Upper lobe of left lung (tissue), 6 donors: ENCODE results near the gene PLA2G2C. TPM values are rescaled to one million over a fixed set of nuclear protein-coding genes. Genes with fewer than 3 reads are reported as not detected.

Experiments
- ATAC-seq, 2 donors: fragments of 200-7000 bp; cut with Tn5 transposase; one replicate each; pipeline ENCODE4 v1.9.1; 2022; ENCODE audit warnings: mild to moderate bottlenecking in 2 of 2, moderate library complexity in 2 of 2; ENCODE audit not compliant: low FRiP score in 2 of 2
- DNase-seq, 2 donors: peaks; one replicate each; pipeline ENCODE4 v3.0.0-alpha.2; 2019 to 2020
- H3K27ac ChIP-seq, 4 donors: fragments of 200-600 bp; sonication (generic); one replicate each; pipeline ENCODE4 v1.5.1; 2016 to 2019
- H3K27me3 ChIP-seq, 4 donors: fragments of 200-600 bp; sonication (generic); one replicate each; pipeline ENCODE4 v1.5.1; 2017 to 2019
- H3K36me3 ChIP-seq, 4 donors: fragments of 200-600 bp; sonication (generic); one replicate each; pipeline ENCODE4 v1.5.1; 2016 to 2019
- H3K4me1 ChIP-seq, 4 donors: fragments of 200-600 bp; sonication (generic); one replicate each; pipeline ENCODE4 v1.5.1; 2018 to 2019
- H3K4me3 ChIP-seq, 4 donors: fragments of 200-600 bp; sonication (generic); one replicate each; pipeline ENCODE4 v1.5.1; 2017 to 2019; ENCODE audit warnings: mild to moderate bottlenecking in 2 of 4, moderate library complexity in 1 of 4
- H3K9me3 ChIP-seq, 4 donors: fragments of 200-600 bp; sonication (generic); one replicate each; pipeline ENCODE4 v1.5.1; 2018 to 2019
- EP300 ChIP-seq, 4 donors: sonication (generic); formaldehyde crosslinking; IDR thresholded peaks; one replicate each; pipeline ENCODE4 v1.5.1; 2017; ENCODE audit warnings: antibody characterized with exemption in 4 of 4, control low read depth in 2 of 4
- POLR2A ChIP-seq, 4 donors: fragments of 450-650 bp; IDR thresholded peaks; one replicate each; pipeline ENCODE4 v1.5.1; 2016 to 2017; ENCODE audit warnings: antibody characterized with exemption in 4 of 4, mild to moderate bottlenecking in 2 of 4
- POLR2AphosphoS5 ChIP-seq, 2 donors: sonication (generic); formaldehyde crosslinking; IDR thresholded peaks; one replicate each; pipeline ENCODE4 v1.5.1; 2017; ENCODE audit warnings: antibody characterized with exemption in 2 of 2
- WGBS, 2 donors: methylation state at CpG; one replicate each; pipeline ENCODE4 v1.1.5; 2017 to 2018; 5-methylcytosine and 5-hydroxymethylcytosine counted together
- total RNA-seq, 6 donors: library from RNA; depleted of rRNA in 4 of 6; stranded (reverse); fragments of >200 nt in 4 of 6; gene quantifications; one replicate each; pipeline versions ENCODE4 v1.1.0 to v1.2.1, GENCODE V29; 2016 to 2021
- TF ChIP-seq, protein P1 (sequence below), 6 experiments: fragments of 450-650 bp in 4 of 6; fragments of 200-600 bp in 2 of 6; sonication (generic) in 2 of 6; IDR thresholded peaks; one replicate each; pipeline ENCODE4 v1.5.1; 2016 to 2019; ENCODE audit warnings: antibody characterized with exemption in 6 of 6
- donor health status: DM: no; HTN: no; CAD: no; lungs with moderate emphysema.
- donor health status: DM: no; HTN: yes; CAD: no; lungs with severe emphysema.

The PLA2G2C gene
- total RNA-seq, 6 donors from 2014 or later: 0.30 TPM; not detected in 5

DNA sequence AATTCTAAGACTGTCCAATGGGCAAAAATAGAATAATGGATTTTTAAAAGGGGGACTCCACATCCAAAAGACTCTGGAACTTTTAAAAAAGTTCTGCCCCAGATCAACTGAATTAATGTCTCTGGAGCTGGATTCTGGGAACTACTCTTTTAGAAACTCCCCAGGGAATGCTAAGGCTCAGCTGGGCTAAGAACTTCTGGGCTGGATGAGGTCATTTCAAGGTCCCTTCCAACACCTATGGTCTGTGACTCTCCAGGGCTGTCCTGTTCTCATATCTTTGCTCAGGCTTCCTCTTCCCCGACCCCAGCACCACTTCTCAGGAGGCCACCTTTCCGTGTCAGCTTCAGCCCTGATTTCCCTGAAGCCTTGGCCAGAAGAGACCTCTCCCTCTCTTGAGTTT, 13.5 kb upstream of the PLA2G2C start:
- 59 to 61% methylated on average over 2 of the region's 2 CpGs for WGBS, 2 donors
- no peak for DNase-seq
- peaks cover 0 to 6% (median 2%) of the 10 kb centered on the region in 4 donors for H3K4me1 ChIP-seq
- TF ChIP-seq POLR2A (IDR thresholded peaks at IDR 0.05) (no peak), EP300 (IDR thresholded peaks at IDR 0.05) (no peak), POLR2AphosphoS5 (IDR thresholded peaks at IDR 0.05) (no peak)
- TF ChIP-seq, protein P1, sequence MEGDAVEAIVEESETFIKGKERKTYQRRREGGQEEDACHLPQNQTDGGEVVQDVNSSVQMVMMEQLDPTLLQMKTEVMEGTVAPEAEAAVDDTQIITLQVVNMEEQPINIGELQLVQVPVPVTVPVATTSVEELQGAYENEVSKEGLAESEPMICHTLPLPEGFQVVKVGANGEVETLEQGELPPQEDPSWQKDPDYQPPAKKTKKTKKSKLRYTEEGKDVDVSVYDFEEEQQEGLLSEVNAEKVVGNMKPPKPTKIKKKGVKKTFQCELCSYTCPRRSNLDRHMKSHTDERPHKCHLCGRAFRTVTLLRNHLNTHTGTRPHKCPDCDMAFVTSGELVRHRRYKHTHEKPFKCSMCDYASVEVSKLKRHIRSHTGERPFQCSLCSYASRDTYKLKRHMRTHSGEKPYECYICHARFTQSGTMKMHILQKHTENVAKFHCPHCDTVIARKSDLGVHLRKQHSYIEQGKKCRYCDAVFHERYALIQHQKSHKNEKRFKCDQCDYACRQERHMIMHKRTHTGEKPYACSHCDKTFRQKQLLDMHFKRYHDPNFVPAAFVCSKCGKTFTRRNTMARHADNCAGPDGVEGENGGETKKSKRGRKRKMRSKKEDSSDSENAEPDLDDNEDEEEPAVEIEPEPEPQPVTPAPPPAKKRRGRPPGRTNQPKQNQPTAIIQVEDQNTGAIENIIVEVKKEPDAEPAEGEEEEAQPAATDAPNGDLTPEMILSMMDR (IDR thresholded peaks at IDR 0.05): no peak
- H3K9me3 ChIP-seq: no peaks in the 10 kb centered on the region
- no peak overlapping the region for H3K4me3 ChIP-seq
- ATAC-seq: no peak
- no peaks in the 10 kb centered on the region for H3K36me3 ChIP-seq
- H3K27me3 ChIP-seq: no peaks in the 10 kb centered on the region
- no peak overlapping the region for H3K27ac ChIP-seq

DNA sequence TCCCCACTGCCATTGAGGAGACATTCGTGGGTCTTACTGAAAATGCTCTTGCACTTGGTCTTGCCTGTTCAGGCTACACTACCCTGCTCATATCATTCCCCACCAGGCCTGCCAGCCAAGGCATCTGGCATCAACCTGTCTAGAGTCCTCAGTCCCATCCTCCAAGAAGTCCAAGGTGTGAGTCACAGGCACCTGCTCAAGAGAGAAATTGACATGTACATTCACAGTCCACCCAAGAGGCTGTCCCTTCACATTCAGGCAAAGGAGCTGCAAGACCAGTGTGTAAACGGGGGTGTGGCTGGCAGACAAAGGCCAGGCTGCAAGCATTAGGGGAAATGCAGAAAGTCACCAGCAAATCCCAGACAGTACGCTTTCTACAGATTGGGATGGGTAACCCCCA, 13.1 kb upstream of the PLA2G2C start:
- no peak overlapping the region for H3K4me3 ChIP-seq
- no peak for ATAC-seq
- DNase-seq: no peak

DNA sequence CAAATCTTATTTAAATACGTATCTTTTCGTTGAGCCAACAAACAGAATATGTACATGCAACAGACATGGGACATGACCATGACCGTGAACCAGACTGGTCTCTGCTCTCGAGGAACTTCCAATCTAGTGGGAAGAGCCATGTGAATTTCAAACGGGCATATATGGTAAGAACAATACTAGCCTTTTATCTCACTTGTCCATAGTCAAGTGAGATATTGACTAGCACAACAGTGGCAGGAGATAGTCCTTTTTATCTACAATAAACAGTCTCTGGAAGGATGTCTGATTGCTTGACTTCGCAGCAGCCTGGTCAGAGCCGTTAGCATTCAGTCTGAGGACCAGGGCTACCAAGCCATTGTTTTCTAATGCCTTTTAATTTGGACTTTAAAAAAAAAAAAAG, 12.6 kb upstream of the PLA2G2C start:
- Histone ChIP-seq H3K4me3 (no peak overlapping the region), H3K36me3 (no peaks in the 10 kb centered on the region), H3K4me1 (peaks cover 0 to 8% (median 2%) of the 10 kb centered on the region in 4 donors), H3K9me3 (no peaks in the 10 kb centered on the region), H3K27me3 (no peaks in the 10 kb centered on the region), H3K27ac (no peak overlapping the region)
- DNase-seq (no peak), ATAC-seq (no peak)
- 60 to 63% methylated on average over 7 of the region's 7 CpGs for WGBS, 2 donors
- TF ChIP-seq EP300 (IDR thresholded peaks at IDR 0.05): no peak
- no peak for TF ChIP-seq POLR2AphosphoS5 (IDR thresholded peaks at IDR 0.05)
- TF ChIP-seq POLR2A (IDR thresholded peaks at IDR 0.05): no peak
- TF ChIP-seq, protein P1 (IDR thresholded peaks at IDR 0.05): no peak

More for the DNA sequence above, 13.1 kb upstream of the PLA2G2C start:
- Histone ChIP-seq H3K27ac (no peak overlapping the region), H3K9me3 (no peaks in the 10 kb centered on the region), H3K27me3 (no peaks in the 10 kb centered on the region), H3K4me1 (peaks cover 0 to 8% (median 2%) of the 10 kb centered on the region in 4 donors), H3K36me3 (no peaks in the 10 kb centered on the region)
- TF ChIP-seq POLR2AphosphoS5 (IDR thresholded peaks at IDR 0.05) (no peak), POLR2A (IDR thresholded peaks at IDR 0.05) (no peak), EP300 (IDR thresholded peaks at IDR 0.05) (no peak)
- TF ChIP-seq, protein P1 (IDR thresholded peaks at IDR 0.05): no peak
- WGBS, 2 donors: 59 to 62% methylated on average over 3 of the region's 3 CpGs

DNA sequence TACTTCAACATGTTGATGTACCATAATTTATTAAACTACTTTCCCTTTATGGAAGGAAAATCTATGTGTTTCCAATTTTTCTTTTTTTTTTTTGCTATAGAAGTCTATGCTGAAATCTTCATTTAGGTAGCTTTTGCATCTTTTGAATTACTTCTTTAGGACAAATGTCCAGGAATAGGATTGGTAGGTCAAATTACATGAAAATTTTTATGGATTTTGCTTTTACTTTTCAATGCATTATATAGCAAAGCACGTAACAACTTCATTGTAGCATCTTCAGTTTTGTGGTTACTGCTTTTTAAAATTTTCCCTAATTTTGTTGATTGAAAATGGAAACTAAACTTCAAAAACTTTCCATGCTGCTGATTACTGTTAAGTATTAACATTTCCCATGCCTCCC, 12.0 kb upstream of the PLA2G2C start:
- H3K4me3 ChIP-seq: no peak overlapping the region
- no peak for DNase-seq
- no peaks in the 10 kb centered on the region for H3K27me3 ChIP-seq
- H3K36me3 ChIP-seq: no peaks in the 10 kb centered on the region
- no peaks in the 10 kb centered on the region for H3K9me3 ChIP-seq
- WGBS, 2 donors: 93 to 94% methylated on average over 1 of the region's 1 CpG
- ATAC-seq: no peak
- TF ChIP-seq, protein P1 (IDR thresholded peaks at IDR 0.05): no peak
- TF ChIP-seq POLR2AphosphoS5 (IDR thresholded peaks at IDR 0.05) (no peak), EP300 (IDR thresholded peaks at IDR 0.05) (no peak)
- H3K4me1 ChIP-seq: peaks cover 0 to 8% (median 2%) of the 10 kb centered on the region in 4 donors
- H3K27ac ChIP-seq: no peak overlapping the region

DNA sequence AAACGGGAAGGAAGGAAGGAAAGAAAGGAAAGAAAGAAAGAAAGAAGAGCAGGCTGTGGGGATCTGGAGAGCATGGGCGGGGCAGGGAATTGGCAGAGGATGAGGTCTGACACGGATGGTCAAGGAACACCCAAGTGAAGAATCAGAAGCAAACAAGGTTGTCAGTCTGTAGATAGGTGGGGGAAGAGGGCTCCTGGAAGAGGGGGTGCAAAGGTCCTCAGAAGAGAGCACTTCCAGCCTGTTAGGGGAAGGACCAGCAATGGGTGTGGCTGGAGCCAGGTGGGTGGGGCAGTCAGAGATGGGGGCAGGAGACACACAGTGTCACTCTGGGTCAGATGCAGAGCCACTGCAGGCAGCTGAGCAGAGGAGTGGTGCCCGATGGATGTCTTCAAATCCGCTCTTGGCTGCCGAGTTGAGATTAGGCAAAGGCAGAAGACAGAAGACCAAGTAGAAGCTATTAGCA, 11.0 kb upstream of the PLA2G2C start:
- no peak overlapping the region for H3K27ac ChIP-seq
- H3K4me3 ChIP-seq: no peak overlapping the region
- ATAC-seq (no peak), DNase-seq (no peak)
- peaks cover 0 to 8% (median 3%) of the 10 kb centered on the region in 4 donors for H3K4me1 ChIP-seq
- 72 to 74% methylated on average over 6 of the region's 6 CpGs for WGBS, 2 donors
- no peaks in the 10 kb centered on the region for H3K36me3 ChIP-seq
- no peaks in the 10 kb centered on the region for H3K9me3 ChIP-seq
- TF ChIP-seq EP300 (IDR thresholded peaks at IDR 0.05) (no peak), POLR2AphosphoS5 (IDR thresholded peaks at IDR 0.05) (no peak), POLR2A (IDR thresholded peaks at IDR 0.05) (no peak)
- TF ChIP-seq, protein P1 (IDR thresholded peaks at IDR 0.05): no peak
- H3K27me3 ChIP-seq: no peaks in the 10 kb centered on the region
